ENCODE results near the gene CERS3.

CERS3 gene

DNA sequence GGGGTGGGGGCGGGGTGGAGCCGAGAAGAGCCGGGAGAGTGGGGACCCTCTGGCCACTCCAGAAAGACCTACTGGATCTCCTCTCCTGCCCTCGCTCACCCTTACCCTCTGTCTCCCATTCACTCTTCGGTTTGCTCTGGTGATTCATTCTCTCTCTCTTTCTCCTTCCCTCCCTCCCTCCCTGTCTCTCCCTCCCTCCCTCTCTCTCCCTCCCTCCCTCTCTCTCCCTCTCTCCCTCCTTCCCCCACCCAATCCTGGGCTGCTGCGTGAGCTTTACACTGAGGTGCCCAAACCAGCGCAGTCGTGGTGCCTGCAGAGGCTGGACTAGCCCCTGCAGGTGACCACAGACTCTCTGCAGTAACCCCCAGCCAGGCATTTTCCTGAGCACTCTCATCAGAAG, 154.8 kb downstream of the CERS3 start:
- no peak for ATAC-seq

GRCh38 chr15:100373120-100373896, 155.4 kb downstream of the CERS3 start:
- no peak for ATAC-seq

GRCh38 chr15:100372739-100373119, 156.0 kb downstream of the CERS3 start:
- no peak for ATAC-seq

DNA sequence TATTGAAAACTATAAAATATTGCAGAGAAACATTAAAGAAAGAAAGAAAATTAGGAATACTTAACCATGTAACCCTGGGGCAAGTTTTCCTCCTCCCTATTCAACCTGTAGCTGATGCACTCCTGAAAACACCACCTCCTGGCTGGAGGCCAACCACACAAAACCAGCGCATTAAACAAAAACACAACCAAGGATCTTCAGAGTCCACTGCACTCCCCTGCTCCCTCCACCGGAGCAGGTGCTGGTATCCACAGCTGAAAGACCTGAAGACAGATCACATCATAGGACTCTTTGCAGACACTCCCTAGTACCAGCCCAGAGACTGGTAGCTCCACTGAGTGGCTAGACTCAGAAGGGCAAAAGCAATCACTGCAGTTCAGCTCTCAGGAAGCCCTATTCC, 173.4 kb downstream of the CERS3 start:
- ATAC-seq = no peak

- ATAC-seq = no peak
These were observed 175.3 kb downstream of the CERS3 start for GRCh38 chr15:100353449-100353848.

DNA sequence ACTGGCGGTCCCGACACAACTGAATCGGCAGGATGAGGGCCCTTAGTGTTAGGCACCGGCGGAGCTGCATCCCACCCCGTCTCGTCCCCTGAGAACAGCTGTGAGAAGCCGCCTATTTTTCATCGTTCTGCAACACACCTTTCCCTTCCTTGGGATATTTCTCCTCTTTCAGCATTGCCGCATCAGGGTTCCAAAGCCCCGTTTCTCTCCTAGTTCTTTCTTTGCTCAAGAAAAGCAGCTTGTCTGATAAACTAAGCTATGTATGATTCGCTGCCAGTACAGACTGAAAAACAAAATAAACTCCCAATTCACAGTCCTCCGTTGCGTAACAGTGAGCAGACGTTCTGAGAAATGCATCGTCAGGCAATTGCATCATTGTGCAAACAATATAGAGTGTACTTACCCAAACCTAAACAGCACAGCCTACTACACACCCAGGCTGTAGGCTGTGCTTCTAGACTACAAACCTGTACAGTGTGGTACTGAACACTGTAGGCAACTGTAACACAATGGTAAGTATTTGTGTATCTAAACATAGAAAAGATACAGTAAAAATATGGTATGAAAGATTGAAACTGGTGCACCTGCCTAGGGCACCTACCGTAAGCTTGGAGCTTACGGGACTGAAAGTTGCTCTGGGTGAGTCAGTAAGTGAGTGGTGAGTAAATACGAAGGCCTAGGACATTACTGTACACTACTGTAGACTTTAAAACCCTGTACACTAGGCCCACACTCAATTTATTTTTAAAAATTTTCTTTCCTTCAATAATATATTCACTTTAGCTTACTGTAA, 178.1 kb downstream of the CERS3 start:
- no peak for ATAC-seq
